ENCODE measurements around the gene SLC9A1.

GRCh38 chr1:27087371-27088220, 67.3 kb downstream of the SLC9A1 start:
- TF ChIP-seq CTCF (IDR thresholded peaks at IDR 0.05 in 2 of 3, conservative IDR thresholded peaks at IDR 0.05 in 1 of 3; ENCODE audit: borderline replicate concordance in 1 of 3, insufficient read depth in 1 of 3, low read depth in 2 of 3, low read length in 2 of 3), result no peak
- TF ChIP-seq, protein P1, sequence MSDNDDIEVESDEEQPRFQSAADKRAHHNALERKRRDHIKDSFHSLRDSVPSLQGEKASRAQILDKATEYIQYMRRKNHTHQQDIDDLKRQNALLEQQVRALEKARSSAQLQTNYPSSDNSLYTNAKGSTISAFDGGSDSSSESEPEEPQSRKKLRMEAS (IDR thresholded peaks at IDR 0.05), result no peak
- TF ChIP-seq POLR2AphosphoS5 (IDR thresholded peaks at IDR 0.05; ENCODE audit: low read depth, low read length), result no peak
- no peak for TF ChIP-seq POLR2A (IDR thresholded peaks at IDR 0.05; ENCODE audit: borderline replicate concordance, extremely low read depth, insufficient read depth, insufficient read length)
- TF ChIP-seq, protein P2, sequence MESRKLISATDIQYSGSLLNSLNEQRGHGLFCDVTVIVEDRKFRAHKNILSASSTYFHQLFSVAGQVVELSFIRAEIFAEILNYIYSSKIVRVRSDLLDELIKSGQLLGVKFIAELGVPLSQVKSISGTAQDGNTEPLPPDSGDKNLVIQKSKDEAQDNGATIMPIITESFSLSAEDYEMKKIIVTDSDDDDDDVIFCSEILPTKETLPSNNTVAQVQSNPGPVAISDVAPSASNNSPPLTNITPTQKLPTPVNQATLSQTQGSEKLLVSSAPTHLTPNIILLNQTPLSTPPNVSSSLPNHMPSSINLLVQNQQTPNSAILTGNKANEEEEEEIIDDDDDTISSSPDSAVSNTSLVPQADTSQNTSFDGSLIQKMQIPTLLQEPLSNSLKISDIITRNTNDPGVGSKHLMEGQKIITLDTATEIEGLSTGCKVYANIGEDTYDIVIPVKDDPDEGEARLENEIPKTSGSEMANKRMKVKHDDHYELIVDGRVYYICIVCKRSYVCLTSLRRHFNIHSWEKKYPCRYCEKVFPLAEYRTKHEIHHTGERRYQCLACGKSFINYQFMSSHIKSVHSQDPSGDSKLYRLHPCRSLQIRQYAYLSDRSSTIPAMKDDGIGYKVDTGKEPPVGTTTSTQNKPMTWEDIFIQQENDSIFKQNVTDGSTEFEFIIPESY (IDR thresholded peaks at IDR 0.05; ENCODE audit: extremely low read depth, insufficient replicate concordance, low read length), result no peak
